PC-9 (cell line): Measurements from ENCODE around the gene TPP1. TPM values are rescaled to one million over a fixed set of nuclear protein-coding genes. Genes with fewer than 3 reads are reported as not detected.

Source experiments
- BruUV-seq: library from RNA; stranded (reverse); fragments of 400-500 nt; replicated peaks from 2 replicates; lab custom pipeline; 2021; lab: Mats Ljungman, UMichigan
- CTCF ChIA-PET: fragments of 300-600 bp; sonication (Branson Sonifier 250); formaldehyde crosslinking; loops from one replicate; lab custom pipeline; 2022; ENCODE audit warnings: antibody characterized with exemption; lab: Charles Lee
- POLR2A ChIA-PET: fragments of 300-600 bp; sonication (Branson Sonifier 250); formaldehyde crosslinking; loops from one replicate; lab custom pipeline; 2022; ENCODE audit warnings: antibody characterized with exemption; ENCODE audit not compliant: unreplicated experiment; lab: Charles Lee
- DNase-seq, 2 experiments: peaks; one replicate each; pipeline versions ENCODE4 v3.0.0 to v3.0.0-alpha.2; 2015 to 2022; ENCODE audit warnings: mixed read lengths in 1 of 2
- H2AFZ ChIP-seq: fragments of 200-600 bp; sonication (generic); 2 replicates; pipeline ENCODE4 v1.8.1; 2017; ENCODE audit warnings: antibody characterized with exemption
- H3F3A ChIP-seq: fragments of 200-600 bp; sonication (generic); 2 replicates; pipeline ENCODE4 v1.8.1; 2017; ENCODE audit warnings: antibody characterized with exemption, mild to moderate bottlenecking, low read depth; ENCODE audit not compliant: insufficient read depth
- H3K27ac ChIP-seq: fragments of 200-600 bp; sonication (generic); 2 replicates; pipeline ENCODE4 v1.6.1; 2016; ENCODE audit warnings: mixed run types
- H3K27me3 ChIP-seq: fragments of 200-600 bp; sonication (generic); 2 replicates; pipeline ENCODE4 v1.6.1; 2016; ENCODE audit warnings: low read depth, mixed run types; ENCODE audit not compliant: insufficient read depth
- H3K36me3 ChIP-seq: fragments of 200-600 bp; sonication (generic); 2 replicates; pipeline ENCODE4 v1.6.1; 2016; ENCODE audit warnings: low read depth, mixed run types
- H3K4me1 ChIP-seq: fragments of 200-600 bp; sonication (generic); replicated peaks from 2 replicates; pipeline ENCODE4 v1.6.1; 2016; ENCODE audit warnings: mixed run types; ENCODE audit not compliant: insufficient read depth
- H3K4me2 ChIP-seq: fragments of 200-600 bp; sonication (generic); 2 replicates; pipeline ENCODE4 v1.6.1; 2017; ENCODE audit warnings: mixed run types
- H3K4me3 ChIP-seq: fragments of 200-600 bp; sonication (generic); 2 replicates; pipeline ENCODE4 v1.6.1; 2016; ENCODE audit warnings: mixed run types
- H3K79me2 ChIP-seq: fragments of 200-600 bp; sonication (generic); 2 replicates; pipeline ENCODE4 v1.6.1; 2017; ENCODE audit warnings: low read depth, mixed run types
- H3K9me2 ChIP-seq: fragments of 200-600 bp; sonication (generic); 2 replicates; pipeline ENCODE4 v1.8.1; 2017; ENCODE audit warnings: mild to moderate bottlenecking; ENCODE audit not compliant: insufficient read depth
- H3K9me3 ChIP-seq: fragments of 200-600 bp; sonication (generic); 2 replicates; pipeline ENCODE4 v1.8.1; 2016; ENCODE audit warnings: low read depth; ENCODE audit not compliant: insufficient read depth
- H4K20me1 ChIP-seq: fragments of 200-600 bp; sonication (generic); 2 replicates; pipeline ENCODE4 v1.8.1; 2017; ENCODE audit not compliant: insufficient read depth
- CTCF ChIP-seq: fragments of 200-600 bp; sonication (generic); conservative IDR thresholded peaks from 2 replicates; pipeline ENCODE4 v1.6.1; 2017; ENCODE audit warnings: mixed run types, antibody characterized with exemption, mild to moderate bottlenecking, moderate library complexity
- EZH2 ChIP-seq: fragments of 200-600 bp; sonication (generic); IDR thresholded peaks from 2 replicates; pipeline ENCODE4 v1.8.0; 2017; ENCODE audit warnings: antibody characterized with exemption, low read depth
- intact Hi-C: fragments of 100-400 bp; cut with micrococcal nuclease; formaldehyde crosslinking; loops from one replicate; pipeline ENCODE4 v1.10.0; 2022; ENCODE audit not compliant: unreplicated experiment
- total RNA-seq: library from RNA; stranded (reverse); gene quantifications from 2 replicates; pipeline ENCODE4 v1.2.3, GENCODE V29; 2021

Gene TPP1
- total RNA-seq, 1 experiment from 2014 or later, result 31.4 TPM

- no peak for DNase-seq
- Histone ChIP-seq H3K9me2 (no peaks in the 10 kb centered on the region), H3K79me2 (no peaks in the 10 kb centered on the region), H3K27me3 (no peaks in the 10 kb centered on the region), H3K4me3 (no peak overlapping the region), H3K36me3 (no peaks in the 10 kb centered on the region), H3K4me2 (no peak overlapping the region), H2AFZ (no peak overlapping the region), H4K20me1 (no peaks in the 10 kb centered on the region), H3K4me1 (no peaks in the 10 kb centered on the region), H3K9me3 (no peaks in the 10 kb centered on the region), H3K27ac (no peak overlapping the region), H3F3A (no peaks in the 10 kb centered on the region)
- no TSS peak for BruUV-seq
- CTCF ChIA-PET, result no interaction called here
- TF ChIP-seq CTCF (no peak), EZH2 (no peak)
- POLR2A ChIA-PET, result no interaction called here
- intact Hi-C loops, result no loop called here
Observed at GRCh38 chr11:6655020-6655789, 36.0 kb upstream of the TPP1 start.

- no peaks in the 10 kb centered on the region for H3K9me2 ChIP-seq
- H3K36me3 ChIP-seq, result no peaks in the 10 kb centered on the region
- ChIA-PET POLR2A (no interaction called here), CTCF (no interaction called here)
- H3K4me2 ChIP-seq, result no peak overlapping the region
- no peaks in the 10 kb centered on the region for H3K4me1 ChIP-seq
- BruUV-seq, result no TSS peak
- intact Hi-C loops, result no loop called here
- 0 out of 2 replicates have a peak, but pooled peaks cover 2% of the 10 kb centered on the region for H3K27me3 ChIP-seq
- no peaks in the 10 kb centered on the region for H3K9me3 ChIP-seq
- no peak overlapping the region for H3K27ac ChIP-seq
- no peak for TF ChIP-seq CTCF
- no peak for TF ChIP-seq EZH2
- H3K79me2 ChIP-seq, result no peaks in the 10 kb centered on the region
- DNase-seq, result no peak
- no peaks in the 10 kb centered on the region for H3F3A ChIP-seq
- no peak overlapping the region for H3K4me3 ChIP-seq
- H4K20me1 ChIP-seq, result no peaks in the 10 kb centered on the region
- H2AFZ ChIP-seq, result no peak overlapping the region
Observed at GRCh38 chr11:6654281-6655019, 35.2 kb upstream of the TPP1 start.

GRCh38 chr11:6653656-6654055 lies 34.4 kb upstream of the TPP1 start:
- ChIA-PET CTCF (no interaction called here), POLR2A (no interaction called here)
- Histone ChIP-seq H3K27me3 (peaks cover 2% of the 10 kb centered on the region; the same call in 1 of the 2 replicates), H3K4me3 (no peak overlapping the region), H3K4me1 (no peaks in the 10 kb centered on the region), H3K79me2 (no peaks in the 10 kb centered on the region), H3F3A (no peaks in the 10 kb centered on the region), H3K9me2 (no peaks in the 10 kb centered on the region), H3K27ac (no peak overlapping the region), H3K9me3 (no peaks in the 10 kb centered on the region), H4K20me1 (no peaks in the 10 kb centered on the region), H2AFZ (no peak overlapping the region), H3K4me2 (no peak overlapping the region), H3K36me3 (no peaks in the 10 kb centered on the region)
- no peak for TF ChIP-seq EZH2
- BruUV-seq, result no TSS peak
- DNase-seq, result no peak
- intact Hi-C loops, result no loop called here
